Measurements from ENCODE around the gene CLIC5. TPM values are rescaled to one million over a fixed set of nuclear protein-coding genes. Genes with fewer than 3 reads are reported as not detected.

The CLIC5 gene
- total and polyA plus RNA-seq, 12 donors, result 0.94 to 5.6 (median 1.6) TPM

- intact Hi-C loops (cut with DNase I), result no loop called here
- WGBS, 4 donors, result 69 to 74% (median 71%) methylated on average over 3 of the region's 3 CpGs
Observed at GRCh38 chr6:45942953-45943352, 72.7 kb downstream of the CLIC5 start.

DNA sequence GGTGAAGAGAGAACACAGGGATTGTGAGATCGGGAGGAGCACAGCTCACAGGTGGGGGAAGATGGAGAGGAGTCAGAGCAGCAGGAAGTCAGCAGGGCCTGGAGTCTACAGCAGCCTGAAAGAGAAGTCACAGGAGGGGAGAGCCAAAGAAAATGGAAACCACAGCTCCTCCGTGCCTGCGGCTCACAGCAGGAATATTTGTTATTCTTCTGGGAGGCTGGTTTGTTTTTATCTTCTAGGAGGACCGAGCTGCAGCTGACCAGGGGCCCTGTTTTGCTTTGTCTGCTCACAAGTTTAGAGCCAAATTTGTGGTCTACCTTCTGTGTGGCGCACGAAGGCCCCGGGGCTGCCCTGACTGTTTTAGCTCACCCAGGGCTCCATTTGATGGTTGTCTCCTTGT is 81.8 kb downstream of the CLIC5 start:
- Histone ChIP-seq H3K27me3 (no peaks in the 10 kb centered on the region), H3K36me3 (replicated peaks in 1 of 2) (no peaks in the 10 kb centered on the region), H3K9me3 (replicated peaks in 1 of 3) (no peaks in the 10 kb centered on the region), H3K4me1 (replicated peaks in 1 of 2) (no peaks in the 10 kb centered on the region), H3K4me3 (no peak overlapping the region), H3K27ac (no peak overlapping the region)
- intact Hi-C loops (cut with DNase I), result no loop called here
- TF ChIP-seq, protein P1, sequence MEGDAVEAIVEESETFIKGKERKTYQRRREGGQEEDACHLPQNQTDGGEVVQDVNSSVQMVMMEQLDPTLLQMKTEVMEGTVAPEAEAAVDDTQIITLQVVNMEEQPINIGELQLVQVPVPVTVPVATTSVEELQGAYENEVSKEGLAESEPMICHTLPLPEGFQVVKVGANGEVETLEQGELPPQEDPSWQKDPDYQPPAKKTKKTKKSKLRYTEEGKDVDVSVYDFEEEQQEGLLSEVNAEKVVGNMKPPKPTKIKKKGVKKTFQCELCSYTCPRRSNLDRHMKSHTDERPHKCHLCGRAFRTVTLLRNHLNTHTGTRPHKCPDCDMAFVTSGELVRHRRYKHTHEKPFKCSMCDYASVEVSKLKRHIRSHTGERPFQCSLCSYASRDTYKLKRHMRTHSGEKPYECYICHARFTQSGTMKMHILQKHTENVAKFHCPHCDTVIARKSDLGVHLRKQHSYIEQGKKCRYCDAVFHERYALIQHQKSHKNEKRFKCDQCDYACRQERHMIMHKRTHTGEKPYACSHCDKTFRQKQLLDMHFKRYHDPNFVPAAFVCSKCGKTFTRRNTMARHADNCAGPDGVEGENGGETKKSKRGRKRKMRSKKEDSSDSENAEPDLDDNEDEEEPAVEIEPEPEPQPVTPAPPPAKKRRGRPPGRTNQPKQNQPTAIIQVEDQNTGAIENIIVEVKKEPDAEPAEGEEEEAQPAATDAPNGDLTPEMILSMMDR (IDR thresholded peaks at IDR 0.05), result no peak
- TF ChIP-seq POLR2A (IDR thresholded peaks at IDR 0.05), result no peak
- 73 to 79% (median 74%) methylated on average over 7 of the region's 7 CpGs for WGBS, 4 donors
- no peak for DNase-seq

More at GRCh38 chr6:45942953-45943352, 72.7 kb downstream of the CLIC5 start:
- Histone ChIP-seq H3K9me3 (replicated peaks in 1 of 3) (no peaks in the 10 kb centered on the region), H3K4me1 (replicated peaks in 1 of 2) (no peaks in the 10 kb centered on the region), H3K36me3 (replicated peaks in 1 of 2) (no peaks in the 10 kb centered on the region), H3K27ac (no peak overlapping the region), H3K27me3 (no peaks in the 10 kb centered on the region), H3K4me3 (no peak overlapping the region)
- TF ChIP-seq, protein P1 (IDR thresholded peaks at IDR 0.05), result no peak
- TF ChIP-seq POLR2A (IDR thresholded peaks at IDR 0.05), result no peak
- no peak for DNase-seq

DNA sequence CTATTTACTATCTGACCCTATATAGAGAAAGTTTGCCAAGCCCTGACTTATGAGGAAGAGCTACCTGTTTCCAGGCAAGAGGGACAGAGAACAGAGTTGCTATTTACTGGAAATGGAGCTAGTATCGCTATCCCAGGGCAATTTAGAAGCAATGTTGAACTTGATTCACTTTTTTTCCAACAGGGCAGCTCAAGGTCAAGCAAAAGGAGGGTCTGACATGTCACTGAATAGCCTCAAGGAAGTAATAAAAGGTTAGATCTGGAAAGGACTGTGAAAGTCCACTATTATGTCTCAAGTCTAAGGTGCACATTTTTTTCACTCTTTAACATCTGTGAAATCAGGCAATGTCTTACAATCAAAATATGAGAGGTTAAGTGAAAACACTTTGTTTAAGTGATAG is 84.4 kb downstream of the CLIC5 start:
- DNase-seq, result no peak
- Histone ChIP-seq H3K4me1 (replicated peaks in 1 of 2) (no peaks in the 10 kb centered on the region), H3K36me3 (replicated peaks in 1 of 2) (no peaks in the 10 kb centered on the region), H3K4me3 (no peak overlapping the region), H3K27ac (no peak overlapping the region), H3K27me3 (no peaks in the 10 kb centered on the region), H3K9me3 (replicated peaks in 1 of 3) (no peaks in the 10 kb centered on the region)
- TF ChIP-seq POLR2A (IDR thresholded peaks at IDR 0.05), result no peak
- TF ChIP-seq, protein P1 (IDR thresholded peaks at IDR 0.05), result no peak
- 87 to 96% (median 92%) methylated on average over 1 of the region's 1 CpG for WGBS, 4 donors
- intact Hi-C loops (cut with DNase I), result no loop called here

- Histone ChIP-seq H3K9me3 (replicated peaks in 1 of 3) (no peaks in the 10 kb centered on the region), H3K36me3 (replicated peaks in 1 of 2) (no peaks in the 10 kb centered on the region), H3K27me3 (no peaks in the 10 kb centered on the region), H3K27ac (no peak overlapping the region), H3K4me3 (no peak overlapping the region), H3K4me1 (replicated peaks in 1 of 2) (no peaks in the 10 kb centered on the region)
- WGBS, 4 donors, result 15 to 18% (median 17%) methylated on average over 7 of the region's 7 CpGs
- DNase-seq, result peak; percentile 57 to 88 (median 70)
- intact Hi-C loops (cut with DNase I), result no loop called here
- TF ChIP-seq POLR2A (IDR thresholded peaks at IDR 0.05), result no peak
- TF ChIP-seq, protein P1 (IDR thresholded peaks at IDR 0.05), result peak; percentile 80 to 98 (median 86)
Observed at GRCh38 chr6:45930420-45931040, 85.1 kb downstream of the CLIC5 start.

All from adrenal gland (tissue), 12 donors.